Measurements from ENCODE around the gene TRAF3IP3. TPM values are rescaled to one million over a fixed set of nuclear protein-coding genes. Genes with fewer than 3 reads are reported as not detected.
A peak's percentile ranks its signal among the peaks of the same experiment; 100 is the strongest.

The TRAF3IP3 gene
- total RNA-seq, 1 donor from 2014 or later: not detected

DNA sequence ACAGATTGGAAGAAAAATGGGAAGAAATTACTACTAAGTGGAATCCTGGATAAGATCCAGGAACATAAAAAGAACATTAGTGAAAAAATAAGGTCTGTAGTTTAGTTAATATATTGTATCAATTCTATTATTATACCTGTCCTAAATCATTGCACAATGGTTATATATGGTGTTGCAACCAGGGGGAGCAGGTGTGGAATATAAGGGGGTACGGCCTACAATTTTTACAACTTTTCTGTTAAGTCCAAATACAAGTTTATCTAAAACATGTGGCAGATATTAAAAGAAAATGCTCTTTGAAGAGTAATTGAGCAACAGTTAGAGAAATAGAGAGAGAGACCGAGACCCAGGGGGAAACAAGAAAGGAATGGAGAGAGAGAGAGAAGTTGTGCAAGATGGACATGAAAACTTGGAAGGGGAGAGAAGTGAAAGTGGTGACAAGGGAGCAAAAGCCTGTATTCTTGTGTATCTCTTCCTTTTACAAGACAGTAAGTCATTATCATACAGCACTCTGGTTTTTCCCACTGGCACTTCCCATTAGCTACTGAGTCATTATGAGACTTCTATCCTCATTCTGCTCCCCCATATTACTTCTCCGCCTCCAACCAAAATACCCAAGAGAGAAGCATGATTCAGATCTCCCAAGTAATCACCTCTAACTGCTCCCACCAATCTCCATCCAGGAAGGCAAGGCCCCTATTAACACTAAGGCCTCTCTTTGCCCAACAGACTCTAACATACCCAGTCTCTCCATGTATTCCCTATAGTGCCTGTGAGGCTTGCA lies 22.3 kb upstream of the TRAF3IP3 start:
- H3K4me3 ChIP-seq (ENCODE audit: low read depth, low read length): no peak overlapping the region
- TF ChIP-seq, protein P1, sequence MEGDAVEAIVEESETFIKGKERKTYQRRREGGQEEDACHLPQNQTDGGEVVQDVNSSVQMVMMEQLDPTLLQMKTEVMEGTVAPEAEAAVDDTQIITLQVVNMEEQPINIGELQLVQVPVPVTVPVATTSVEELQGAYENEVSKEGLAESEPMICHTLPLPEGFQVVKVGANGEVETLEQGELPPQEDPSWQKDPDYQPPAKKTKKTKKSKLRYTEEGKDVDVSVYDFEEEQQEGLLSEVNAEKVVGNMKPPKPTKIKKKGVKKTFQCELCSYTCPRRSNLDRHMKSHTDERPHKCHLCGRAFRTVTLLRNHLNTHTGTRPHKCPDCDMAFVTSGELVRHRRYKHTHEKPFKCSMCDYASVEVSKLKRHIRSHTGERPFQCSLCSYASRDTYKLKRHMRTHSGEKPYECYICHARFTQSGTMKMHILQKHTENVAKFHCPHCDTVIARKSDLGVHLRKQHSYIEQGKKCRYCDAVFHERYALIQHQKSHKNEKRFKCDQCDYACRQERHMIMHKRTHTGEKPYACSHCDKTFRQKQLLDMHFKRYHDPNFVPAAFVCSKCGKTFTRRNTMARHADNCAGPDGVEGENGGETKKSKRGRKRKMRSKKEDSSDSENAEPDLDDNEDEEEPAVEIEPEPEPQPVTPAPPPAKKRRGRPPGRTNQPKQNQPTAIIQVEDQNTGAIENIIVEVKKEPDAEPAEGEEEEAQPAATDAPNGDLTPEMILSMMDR (conservative IDR thresholded peaks at IDR 0.05; ENCODE audit: low read depth, low read length): no peak
- no peak for DNase-seq (ENCODE audit: low read depth)

DNA sequence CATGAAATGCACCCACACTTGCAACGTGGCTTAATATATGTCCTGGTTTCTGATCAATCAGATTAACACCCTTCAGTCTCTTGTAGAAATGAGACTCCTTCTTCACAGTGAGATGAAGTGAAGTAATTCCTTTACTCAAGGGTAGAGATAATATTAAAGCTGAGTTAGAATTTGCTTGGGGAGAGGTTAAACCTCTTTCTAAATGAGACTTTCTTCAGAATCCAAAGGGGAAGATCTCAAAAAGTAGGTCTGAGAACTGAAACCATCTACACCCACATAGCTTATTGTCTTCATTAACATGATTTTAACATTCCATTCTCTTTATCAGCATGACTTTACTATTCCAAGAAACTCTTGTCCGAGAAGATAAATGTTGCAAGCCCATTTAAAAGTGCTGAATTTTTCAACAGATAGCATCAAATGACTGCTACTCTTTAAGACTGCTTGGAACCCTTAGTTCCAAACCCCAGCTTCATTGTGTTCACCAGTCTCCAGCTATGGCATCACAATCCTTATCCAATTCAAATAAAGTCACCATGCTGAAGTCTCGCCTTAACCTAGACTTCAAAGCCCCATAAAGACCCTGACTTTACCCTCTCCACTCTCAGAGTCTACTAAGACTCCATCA lies 19.2 kb upstream of the TRAF3IP3 start:
- TF ChIP-seq, protein P1 (conservative IDR thresholded peaks at IDR 0.05; ENCODE audit: low read depth, low read length): no peak
- DNase-seq (ENCODE audit: low read depth): no peak
- H3K4me3 ChIP-seq (ENCODE audit: low read depth, low read length): no peak overlapping the region

DNA sequence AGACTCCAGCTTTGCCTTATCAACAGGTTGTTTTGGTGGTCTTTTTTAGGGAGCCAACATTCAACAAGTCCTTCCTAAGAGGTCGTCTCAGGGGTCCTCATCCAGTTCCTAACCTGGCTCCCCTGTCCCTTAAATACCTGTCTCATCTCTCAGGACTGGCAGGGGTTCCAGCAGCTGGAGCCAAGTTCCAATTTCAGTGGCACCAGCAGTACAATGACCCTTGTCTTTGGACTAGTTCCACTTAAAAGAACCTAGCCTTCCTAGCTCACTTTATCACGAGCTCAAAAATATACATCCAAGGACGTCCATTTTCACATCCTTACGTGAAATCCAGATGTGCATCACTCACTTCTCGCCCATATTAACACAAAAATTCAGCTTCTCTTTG lies 18.7 kb upstream of the TRAF3IP3 start:
- no peak for DNase-seq (ENCODE audit: low read depth)
- TF ChIP-seq, protein P1 (conservative IDR thresholded peaks at IDR 0.05; ENCODE audit: low read depth, low read length): no peak
- H3K4me3 ChIP-seq (ENCODE audit: low read depth, low read length): no peak overlapping the region

DNA sequence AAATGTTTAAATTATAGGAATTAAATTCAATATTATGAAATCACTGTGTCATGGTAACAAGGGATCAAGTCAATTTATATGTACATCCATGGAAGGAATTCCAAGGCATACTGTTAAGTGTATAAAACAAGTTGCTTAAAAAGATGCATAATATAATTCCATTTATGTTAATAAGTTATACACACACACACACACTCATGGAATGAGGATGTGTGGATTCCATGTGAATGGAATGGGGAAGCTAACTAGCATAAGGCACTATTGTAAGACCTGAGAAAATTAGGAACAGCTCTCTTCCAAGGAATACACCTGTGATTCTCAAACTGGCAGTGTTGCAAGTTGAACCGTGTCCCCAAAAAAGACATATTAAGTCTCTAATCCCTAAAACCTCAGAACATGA lies 17.6 kb upstream of the TRAF3IP3 start:
- TF ChIP-seq, protein P1 (conservative IDR thresholded peaks at IDR 0.05; ENCODE audit: low read depth, low read length): no peak
- H3K4me3 ChIP-seq (ENCODE audit: low read depth, low read length): no peak overlapping the region
- no peak for DNase-seq (ENCODE audit: low read depth)

DNA sequence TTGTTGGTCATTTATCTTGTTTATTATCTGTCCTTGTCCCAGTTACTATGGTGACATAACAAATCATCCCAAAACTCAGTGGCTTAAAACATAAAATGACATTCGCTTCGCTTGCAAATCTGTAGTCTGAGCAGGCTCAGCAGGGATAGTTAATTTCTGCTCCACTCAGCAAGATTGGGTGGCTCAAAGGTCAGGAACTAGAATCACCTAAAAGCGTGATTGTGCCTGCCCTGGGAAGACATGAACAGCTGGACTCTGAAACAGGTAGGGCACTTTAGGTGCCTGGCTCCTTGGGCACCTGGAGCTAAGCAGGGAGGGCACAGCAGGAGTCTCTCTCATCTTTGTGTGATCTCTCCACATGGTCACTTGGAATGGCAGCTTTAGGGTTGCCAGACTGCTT lies 14.7 kb upstream of the TRAF3IP3 start:
- H3K4me3 ChIP-seq (ENCODE audit: low read depth, low read length): no peak overlapping the region
- TF ChIP-seq, protein P1 (conservative IDR thresholded peaks at IDR 0.05; ENCODE audit: low read depth, low read length): no peak
- DNase-seq (ENCODE audit: low read depth): no peak

DNA sequence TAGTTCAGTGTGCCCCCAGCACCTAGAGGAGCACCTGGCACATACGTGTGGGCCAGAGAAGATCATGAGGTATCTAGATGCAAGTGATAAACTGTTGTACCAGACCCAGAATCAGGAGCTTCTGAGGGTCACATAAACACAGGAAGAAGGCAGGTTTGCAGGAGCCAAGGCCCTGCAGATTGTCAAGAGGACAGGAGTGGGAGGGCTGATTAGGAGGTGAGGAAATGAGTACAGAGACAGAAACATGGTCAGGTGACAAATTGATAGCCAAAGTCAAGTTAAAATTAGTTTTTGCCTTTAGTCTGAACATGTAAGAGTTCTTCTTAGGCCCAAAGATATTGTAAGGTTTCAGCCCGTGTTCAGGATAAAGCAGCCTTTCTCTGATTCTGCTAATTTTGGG lies 14.0 kb upstream of the TRAF3IP3 start:
- peak overlapping the region; percentile 30 for H3K4me3 ChIP-seq (ENCODE audit: low read depth, low read length)
- no peak for DNase-seq (ENCODE audit: low read depth)
- TF ChIP-seq, protein P1 (conservative IDR thresholded peaks at IDR 0.05; ENCODE audit: low read depth, low read length): no peak

Measured in epithelial cell of proximal tubule (primary cell).